GM12891 (cell line): ENCODE measurements around the gene ADCY1.

Experiments used
- PAX5 ChIP-seq: IDR thresholded peaks from 2 replicates; pipeline ENCODE4 v1.6.1; 2011; ENCODE audit warnings: low read length, moderate library complexity, mild to moderate bottlenecking; ENCODE audit not compliant: insufficient read depth, severe bottlenecking
- POLR2A ChIP-seq: IDR thresholded peaks from 2 replicates; pipeline ENCODE4 v1.6.1; 2011; ENCODE audit warnings: low read depth, low read length, control low read depth
- POLR2AphosphoS5 ChIP-seq: IDR thresholded peaks from 2 replicates; pipeline ENCODE4 v1.6.1; 2011; ENCODE audit warnings: low read depth, low read length, control low read depth
- POU2F2 ChIP-seq: IDR thresholded peaks from 2 replicates; pipeline ENCODE4 v1.6.1; 2011; ENCODE audit warnings: low read depth, mild to moderate bottlenecking, control low read depth, low read length, moderate library complexity
- SPI1 ChIP-seq: IDR thresholded peaks from 2 replicates; pipeline ENCODE4 v1.6.1; 2011; ENCODE audit warnings: low read depth, low read length, control low read depth
- TAF1 ChIP-seq: IDR thresholded peaks from 2 replicates; pipeline ENCODE4 v1.6.1; 2011; ENCODE audit warnings: low read depth, low read length, control low read depth

DNA sequence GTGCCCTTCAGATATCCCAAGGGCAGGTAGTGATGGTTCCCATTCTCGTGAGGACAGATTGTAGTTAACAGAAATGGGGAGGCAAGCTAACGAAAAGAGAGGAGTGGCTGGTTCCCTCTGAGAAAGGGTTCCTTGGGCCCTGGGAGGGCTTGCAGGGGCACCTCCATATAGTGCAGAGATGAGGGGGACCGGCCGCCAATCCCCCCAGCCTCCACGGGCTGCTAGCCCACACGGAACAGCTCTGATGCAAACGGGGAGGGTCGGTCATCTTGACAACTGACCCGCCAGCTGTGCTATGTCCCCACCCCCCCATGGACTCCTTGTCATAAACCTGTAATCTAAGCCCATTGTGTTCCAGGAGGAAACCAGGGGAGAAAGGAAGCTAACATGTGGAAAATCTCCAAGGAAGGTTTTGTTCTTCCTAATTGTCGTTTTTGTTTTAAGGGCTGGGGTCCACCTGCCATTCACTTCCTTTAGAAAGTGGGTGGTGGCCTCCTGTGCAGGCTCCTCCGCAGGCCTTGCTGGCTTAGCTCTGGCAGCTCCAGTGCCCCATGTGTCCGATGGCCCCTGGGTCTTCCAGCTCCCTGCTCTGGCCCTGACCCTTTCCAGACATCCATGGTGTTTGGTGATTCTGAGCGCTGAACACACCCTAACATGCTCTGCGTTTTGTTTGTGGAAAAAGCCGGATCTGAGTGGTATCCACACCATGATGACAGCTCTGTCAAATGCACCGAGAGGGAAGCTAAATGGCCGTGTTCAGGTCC, 15.9 kb downstream of the ADCY1 start:
- no peak for TF ChIP-seq POLR2AphosphoS5
- TF ChIP-seq POLR2A = no peak
- no peak for TF ChIP-seq TAF1
- TF ChIP-seq SPI1 = no peak
- TF ChIP-seq PAX5 = no peak
- TF ChIP-seq POU2F2 = no peak
